ENCODE measurements around the gene KLHL22. TPM values are rescaled to one million over a fixed set of nuclear protein-coding genes. Genes with fewer than 3 reads are reported as not detected.
A peak's percentile ranks its signal among the peaks of the same experiment; 100 is the strongest.

Gene KLHL22
- total RNA-seq, 4 donors from 2014 or later: 14.0 to 23.8 (median 20.2) TPM

DNA sequence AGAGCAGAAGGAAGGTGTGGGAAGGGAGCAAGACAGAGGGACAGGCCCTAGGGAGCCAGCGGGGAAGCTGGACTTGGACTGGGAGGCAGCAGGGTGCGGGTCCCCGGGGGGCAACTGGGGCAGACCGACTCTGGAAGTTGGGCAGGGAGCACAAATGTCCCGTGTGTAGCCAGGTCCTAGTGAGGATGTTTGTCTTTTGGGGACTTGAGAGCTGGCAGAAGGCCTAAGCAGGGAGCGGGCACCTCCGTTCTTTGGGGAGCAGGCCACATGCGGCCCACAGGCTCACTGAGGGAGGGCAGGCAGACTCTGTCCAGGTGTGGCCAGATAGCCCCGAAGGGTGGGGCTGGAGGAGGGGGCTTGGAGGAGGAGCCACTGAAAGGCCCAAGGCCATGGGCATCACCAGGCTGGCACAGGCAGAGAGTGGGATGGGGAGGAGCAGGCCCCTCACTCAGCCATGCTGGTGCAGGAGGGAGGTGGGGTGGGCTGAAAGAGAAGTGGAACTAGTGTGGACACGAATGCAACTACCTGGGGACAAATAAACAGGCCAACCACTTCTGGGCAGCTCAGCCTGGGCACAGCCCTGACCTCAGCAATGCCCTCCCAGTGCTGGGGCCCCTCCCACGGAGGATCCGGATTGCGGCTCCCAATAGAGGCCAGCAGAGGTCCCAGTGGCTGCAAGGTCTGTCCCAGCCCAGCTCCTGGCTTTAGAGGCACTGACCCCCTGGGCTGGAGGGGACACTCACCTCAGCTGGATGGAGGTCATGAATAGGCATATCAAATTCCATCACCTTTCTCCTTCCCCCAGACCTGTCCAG lies 56.7 kb downstream of the KLHL22 start:
- no peak for TF ChIP-seq POLR2A (IDR thresholded peaks at IDR 0.05)
- TF ChIP-seq, protein P1, sequence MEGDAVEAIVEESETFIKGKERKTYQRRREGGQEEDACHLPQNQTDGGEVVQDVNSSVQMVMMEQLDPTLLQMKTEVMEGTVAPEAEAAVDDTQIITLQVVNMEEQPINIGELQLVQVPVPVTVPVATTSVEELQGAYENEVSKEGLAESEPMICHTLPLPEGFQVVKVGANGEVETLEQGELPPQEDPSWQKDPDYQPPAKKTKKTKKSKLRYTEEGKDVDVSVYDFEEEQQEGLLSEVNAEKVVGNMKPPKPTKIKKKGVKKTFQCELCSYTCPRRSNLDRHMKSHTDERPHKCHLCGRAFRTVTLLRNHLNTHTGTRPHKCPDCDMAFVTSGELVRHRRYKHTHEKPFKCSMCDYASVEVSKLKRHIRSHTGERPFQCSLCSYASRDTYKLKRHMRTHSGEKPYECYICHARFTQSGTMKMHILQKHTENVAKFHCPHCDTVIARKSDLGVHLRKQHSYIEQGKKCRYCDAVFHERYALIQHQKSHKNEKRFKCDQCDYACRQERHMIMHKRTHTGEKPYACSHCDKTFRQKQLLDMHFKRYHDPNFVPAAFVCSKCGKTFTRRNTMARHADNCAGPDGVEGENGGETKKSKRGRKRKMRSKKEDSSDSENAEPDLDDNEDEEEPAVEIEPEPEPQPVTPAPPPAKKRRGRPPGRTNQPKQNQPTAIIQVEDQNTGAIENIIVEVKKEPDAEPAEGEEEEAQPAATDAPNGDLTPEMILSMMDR (IDR thresholded peaks at IDR 0.05): no peak
- WGBS, 2 donors: 66 to 73% methylated on average over 13 of the region's 13 CpGs
- intact Hi-C loops (cut with DNase I; ENCODE audit: low total_unique reads): no loop called here
- DNase-seq (ENCODE audit: low spot score in 2 of 2): peak in 1 of 2 donors; percentile 86
- peak overlapping the region; percentile 13 for H3K4me3 ChIP-seq (ENCODE audit: low read depth, poor library complexity, severe bottlenecking)

DNA sequence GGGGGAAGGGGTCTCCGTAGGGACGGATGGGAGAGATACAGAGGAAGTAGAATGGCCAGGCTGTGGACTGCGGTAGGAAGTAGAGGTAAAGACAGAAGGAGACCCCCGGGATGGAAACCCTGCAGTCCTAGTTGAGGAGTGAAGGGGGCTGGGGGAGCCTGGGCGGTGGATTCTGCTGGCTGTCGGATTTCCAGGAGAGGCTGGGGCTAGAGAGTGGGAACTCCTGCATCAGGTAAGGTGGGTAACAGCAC lies 57.2 kb downstream of the KLHL22 start:
- DNase-seq (ENCODE audit: low spot score in 2 of 2): no peak

DNA sequence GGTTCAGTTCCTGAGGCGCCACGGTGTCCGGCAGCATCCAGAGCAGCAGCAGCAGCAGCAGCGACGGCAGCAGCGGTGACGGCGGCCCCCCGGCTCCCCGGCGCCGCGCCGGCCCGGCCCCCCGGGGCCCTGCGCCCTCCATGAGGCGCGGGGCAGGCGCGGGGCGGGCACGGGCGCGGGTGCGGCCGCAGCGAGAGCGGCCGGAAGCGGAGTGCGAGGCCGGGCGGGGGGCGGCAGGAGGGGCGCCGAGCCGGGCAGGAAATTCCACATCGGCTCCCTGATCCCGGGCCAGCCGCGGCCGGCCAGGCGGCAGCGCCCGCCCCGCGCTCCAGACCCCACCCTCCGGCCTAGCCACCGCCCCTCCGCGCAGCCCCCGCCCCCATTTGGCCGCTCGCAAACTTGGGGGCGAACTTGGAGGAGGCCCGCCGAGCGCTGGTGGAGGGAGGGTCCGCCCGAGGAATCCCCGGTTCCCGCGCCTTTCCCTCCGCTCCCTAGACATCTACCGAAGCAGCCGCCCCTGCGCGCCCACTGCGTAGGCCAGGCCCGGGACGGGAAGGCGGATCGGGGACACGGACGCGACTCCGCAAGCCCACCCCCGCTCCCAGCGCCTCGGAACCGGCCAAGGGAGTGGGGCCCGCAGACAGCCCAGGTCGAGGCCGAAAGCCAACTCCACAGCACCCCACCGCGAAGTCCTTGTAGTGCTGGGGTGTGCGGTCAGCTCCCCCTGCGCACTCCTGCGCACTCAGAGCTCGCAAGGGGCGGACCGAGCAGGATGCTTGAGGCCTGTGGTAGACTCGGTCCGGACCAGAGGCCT lies 57.8 kb downstream of the KLHL22 start, which contains the start of gene SCARF2:
SCARF2 (minus strand) TSS at position 213 of the 814 bp plus-strand sequence; CDS start at position 142, 71 bp downstream.
- TF ChIP-seq, protein P1 (IDR thresholded peaks at IDR 0.05): no peak
- TF ChIP-seq POLR2A (IDR thresholded peaks at IDR 0.05): no peak
- intact Hi-C loops (cut with DNase I; ENCODE audit: low total_unique reads): no loop called here
- peak in 1 of 2 donors; percentile 92 for DNase-seq (ENCODE audit: low spot score in 2 of 2)
- H3K4me3 ChIP-seq (ENCODE audit: low read depth, poor library complexity, severe bottlenecking): peak within 1 kb of the TSS; percentile 37
- WGBS, 2 donors: 4 to 24% methylated on average over 18 to 65 of the region's 95 CpGs

More for the DNA sequence above, 57.2 kb downstream of the KLHL22 start:
- WGBS, 2 donors: 38 to 43% methylated on average over 6 of the region's 6 CpGs
- no peak for TF ChIP-seq POLR2A (IDR thresholded peaks at IDR 0.05)
- TF ChIP-seq, protein P1 (IDR thresholded peaks at IDR 0.05): no peak
- intact Hi-C loops (cut with DNase I; ENCODE audit: low total_unique reads): no loop called here
- H3K4me3 ChIP-seq (ENCODE audit: low read depth, poor library complexity, severe bottlenecking): peak overlapping the region; percentile 13

DNA sequence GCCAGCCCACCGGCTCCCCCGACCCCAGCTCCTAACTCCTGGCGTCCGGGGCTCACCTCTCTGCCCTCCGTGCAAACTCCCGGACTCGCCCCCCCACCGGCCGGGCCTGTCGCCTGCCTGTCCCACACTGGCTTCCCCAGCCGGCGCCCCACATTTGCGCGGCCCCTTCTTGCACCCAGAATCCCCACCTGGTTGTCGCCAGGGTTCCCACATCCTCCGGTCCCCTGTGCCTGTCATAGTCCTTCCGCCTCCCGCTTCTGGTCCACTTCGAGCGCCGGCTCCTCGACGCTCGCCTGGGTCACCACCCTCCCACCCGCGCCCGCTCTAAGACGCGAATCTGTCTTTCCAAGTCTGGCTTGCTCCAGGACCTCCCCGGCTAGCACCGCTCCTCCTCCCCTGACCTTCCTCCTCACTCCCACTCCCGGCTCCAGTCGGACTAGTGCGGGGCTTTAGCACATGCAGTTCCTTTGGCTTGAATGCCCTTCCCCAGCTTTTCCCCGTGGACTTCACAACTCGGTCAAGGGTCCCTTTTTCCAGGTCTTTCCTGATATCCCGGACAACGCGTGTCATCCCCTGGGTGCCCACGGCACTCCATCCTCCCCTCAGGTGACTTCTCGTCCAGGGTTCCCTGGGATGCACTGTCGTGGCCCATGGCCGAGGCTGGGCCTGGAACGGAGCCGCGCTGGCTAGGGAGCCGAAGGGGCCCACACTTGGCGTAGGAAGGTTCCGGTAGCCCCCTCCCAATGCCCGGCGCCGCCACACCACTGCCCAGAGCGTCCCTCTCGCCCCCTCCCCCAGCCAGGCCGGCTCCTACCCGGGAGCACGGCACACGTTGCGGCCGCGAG lies 58.6 kb downstream of the KLHL22 start:
- WGBS, 2 donors: 1 to 3% methylated on average over 49 to 53 of the region's 61 CpGs
- DNase-seq (ENCODE audit: low spot score in 2 of 2): peak in 1 of 2 donors; percentile 89
- intact Hi-C loops (cut with DNase I; ENCODE audit: low total_unique reads): no loop called here
- peak overlapping the region; percentile 37 for H3K4me3 ChIP-seq (ENCODE audit: low read depth, poor library complexity, severe bottlenecking)
- TF ChIP-seq POLR2A (IDR thresholded peaks at IDR 0.05): no peak
- TF ChIP-seq, protein P1 (IDR thresholded peaks at IDR 0.05): no peak

DNA sequence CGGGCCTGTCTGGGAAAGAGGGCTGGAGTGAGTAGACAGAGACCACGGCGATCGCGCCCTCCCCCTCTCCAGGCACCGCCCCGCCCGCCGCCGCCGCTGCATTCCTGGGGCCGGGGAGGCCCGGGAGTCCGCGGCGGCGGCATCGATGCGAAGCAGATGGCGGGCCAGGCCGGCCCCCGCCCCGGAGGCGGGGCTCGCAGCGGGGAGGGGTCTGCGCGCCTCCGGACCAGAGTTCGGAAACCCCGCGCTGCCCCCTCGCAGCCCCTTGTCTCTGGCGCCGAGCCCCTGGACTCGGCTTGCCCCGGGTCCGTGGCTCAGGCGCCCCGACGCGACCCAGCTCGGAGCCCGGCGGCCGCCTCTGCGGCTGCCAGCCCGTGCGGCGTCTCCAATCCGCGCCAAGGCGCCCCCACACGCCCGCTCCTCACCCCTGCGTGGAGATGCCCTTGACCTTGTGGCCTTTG lies 59.3 kb downstream of the KLHL22 start:
- intact Hi-C loops (cut with DNase I; ENCODE audit: low total_unique reads): no loop called here
- DNase-seq (ENCODE audit: low spot score in 2 of 2): peak in 1 of 2 donors; percentile 88
- peak overlapping the region; percentile 37 for H3K4me3 ChIP-seq (ENCODE audit: low read depth, poor library complexity, severe bottlenecking)
- 0 to 1% methylated on average over 21 to 40 of the region's 56 CpGs for WGBS, 2 donors
- TF ChIP-seq, protein P1 (IDR thresholded peaks at IDR 0.05): no peak
- TF ChIP-seq POLR2A (IDR thresholded peaks at IDR 0.05): no peak
